K562 (cell line): ENCODE measurements around the gene ALKBH2. TPM values are rescaled to one million over a fixed set of nuclear protein-coding genes. Genes with fewer than 3 reads are reported as not detected.

ENCODE experiments used
- CHD4 ChIP-seq: fragments of 200-600 bp; sonication (generic); IDR thresholded peaks from 3 replicates; pipeline ENCODE4 v1.6.1; 2012; ENCODE audit warnings: low read depth, mild to moderate bottlenecking, mixed read lengths, low read length, inconsistent platforms; ENCODE audit not compliant: insufficient read depth, insufficient replicate concordance, poor library complexity, severe bottlenecking
- CREB3L1 ChIP-seq: fragments of 450-650 bp; IDR thresholded peaks from 2 replicates; pipeline ENCODE4 v1.6.1; 2014; ENCODE audit warnings: low read depth, mild to moderate bottlenecking, moderate library complexity, borderline replicate concordance
- CTCF ChIP-seq, 3 experiments: IDR thresholded peaks in 2 of 3; conservative IDR thresholded peaks in 1 of 3; 2 replicates each; pipeline ENCODE4 v1.5.1; 2011 to 2012; ENCODE audit warnings: low read length in 3 of 3, mild to moderate bottlenecking in 3 of 3, control low read depth in 2 of 3, improper control_type of control experiment in 1 of 3, inconsistent platforms in 1 of 3, low read depth in 1 of 3, mixed read lengths in 1 of 3, moderate library complexity in 1 of 3; ENCODE audit not compliant: insufficient read depth in 2 of 3
- DIDO1 ChIP-seq: fragments of 450-650 bp; IDR thresholded peaks from 2 replicates; pipeline ENCODE4 v1.6.1; 2016; ENCODE audit warnings: low read depth, missing biosample characterization, missing genetic modification characterization
- ETV1 ChIP-seq: fragments of 450-650 bp; conservative IDR thresholded peaks from 2 replicates; pipeline ENCODE4 v1.6.1; 2016; ENCODE audit warnings: missing genetic modification characterization, control low read depth, low read depth, missing compliant biosample characterization
- KDM1A ChIP-seq, 2 experiments: fragments of 450-650 bp; IDR thresholded peaks; 2 replicates each; pipeline ENCODE4 v1.6.1; 2016; ENCODE audit warnings: mild to moderate bottlenecking in 2 of 2
- KDM5B ChIP-seq: fragments of 200-600 bp; sonication (generic); IDR thresholded peaks from 2 replicates; pipeline ENCODE4 v1.6.1; 2012; ENCODE audit warnings: low read depth, mild to moderate bottlenecking, moderate library complexity, low read length, control low read depth, inconsistent platforms; ENCODE audit not compliant: insufficient replicate concordance
- NFXL1 ChIP-seq: fragments of 450-650 bp; formaldehyde crosslinking; IDR thresholded peaks from 2 replicates; pipeline ENCODE4 v1.4.0; 2021; ENCODE audit warnings: mild to moderate bottlenecking
- PHF20 ChIP-seq: fragments of 450-650 bp; IDR thresholded peaks from 2 replicates; pipeline ENCODE4 v1.6.1; 2018; ENCODE audit not compliant: partially characterized antibody
- PKNOX1 ChIP-seq: fragments of 450-650 bp; IDR thresholded peaks from 2 replicates; pipeline ENCODE4 v1.6.1; 2016
- POLR2AphosphoS5 ChIP-seq: IDR thresholded peaks from 2 replicates; pipeline ENCODE4 v1.6.1; 2011; ENCODE audit warnings: mild to moderate bottlenecking, low read depth, low read length, moderate library complexity; ENCODE audit not compliant: control insufficient read depth, insufficient read depth
- SFPQ ChIP-seq: fragments of 200-400 bp; formaldehyde crosslinking; IDR thresholded peaks from 2 replicates; pipeline ENCODE4 v1.6.1; 2017; ENCODE audit warnings: mild to moderate bottlenecking, low read depth, low read length, moderate library complexity
- SIN3A ChIP-seq, 2 experiments: fragments of 150-350 bp in 1 of 2; IDR thresholded peaks; 2 replicates each; pipeline ENCODE4 v1.6.1; 2011 to 2016; ENCODE audit warnings: borderline replicate concordance in 2 of 2, low read depth in 2 of 2, low read length in 2 of 2, mild to moderate bottlenecking in 2 of 2, moderate library complexity in 2 of 2; ENCODE audit not compliant: control insufficient read depth in 1 of 2
- STAT6 ChIP-seq: sonication (generic); formaldehyde crosslinking; IDR thresholded peaks from 2 replicates; pipeline ENCODE4 v1.8.1; 2023; ENCODE audit warnings: mild to moderate bottlenecking, missing genetic modification reagents
- ZKSCAN1 ChIP-seq: fragments of 150-350 bp; IDR thresholded peaks from 2 replicates; pipeline ENCODE4 v1.6.1; 2016; ENCODE audit warnings: low read depth, low read length
- polyA plus RNA-seq, 8 experiments: library from polyadenylated mRNA; depleted of rRNA in 4 of 8; stranded (reverse) in 5 of 8; unstranded in 3 of 8; fragments of >200 nt; fragmentation: Nextera tagmentation in 2 of 8; fragmentation: Illumina TruSeq in 1 of 8; extraction: Ambion mirVana in 2 of 8; extraction: Trizol in 1 of 8; gene quantifications; 2 replicates each; pipeline versions ENCODE4 v1.2.1 to v1.2.3, GENCODE V29; 2011 to 2014; ENCODE audit warnings: inconsistent platforms in 1 of 8, missing spikeins in 1 of 8
- total RNA-seq, 7 experiments: library from RNA; depleted of rRNA in 6 of 7; stranded (reverse); fragments of >200 nt in 6 of 7; fragmentation: Illumina TruSeq in 2 of 7; extraction: Trizol in 2 of 7; gene quantifications; 2 replicates each; pipeline versions ENCODE4 v1.2.1 to v1.2.3, GENCODE V29; 2011 to 2021; ENCODE audit warnings: low replicate concordance in 1 of 7

Gene ALKBH2
- total and polyA plus RNA-seq, 9 of the 15 experiments (the other 6 are each of a cell fraction or from before 2014, with no cell fraction given) = 5.9 to 56.1 (median 41.9) TPM

- TF ChIP-seq CHD4 (no peak), DIDO1 (tag) (peak; percentile 99), SIN3A (IDR thresholded peaks at IDR 0.05; ENCODE audit: borderline replicate concordance in 2 of 2, control insufficient read depth in 1 of 2, low read depth in 2 of 2, low read length in 2 of 2) (peak; percentile 84 to 97; a peak in 2 of 4 replicates), ZKSCAN1 (peak; percentile 82), NFXL1 (CRISPR knock-in tag) (no peak), SFPQ (no peak), PHF20 (peak; percentile 97), STAT6 (CRISPR knock-in tag) (0 out of 2 replicates have a peak, but pooled peaks have one; percentile 37), CREB3L1 (no peak), ETV1 (0 out of 2 replicates have a peak, but pooled peaks have one; percentile 29), PKNOX1 (peak; percentile 75), KDM5B (peak; percentile 32), POLR2AphosphoS5 (no peak), KDM1A (IDR thresholded peaks at IDR 0.05) (no peak), CTCF (IDR thresholded peaks at IDR 0.05 in 2 of 3, conservative IDR thresholded peaks at IDR 0.05 in 1 of 3; ENCODE audit: insufficient read depth in 2 of 3, low read depth in 1 of 3, low read length in 3 of 3) (no peak)
Observed at GRCh38 chr12:109052414-109053323, 40.6 kb downstream of the ALKBH2 start, which contains the start of gene USP30 (continued).
